DOHH2 (cell line): ENCODE results near the gene CFAP43.

Experiments
- H3F3A ChIP-seq: fragments of 200-600 bp; sonication (generic), shearing (Covaris generic); 2 replicates; pipeline ENCODE4 v1.6.0; 2016; ENCODE audit warnings: antibody characterized with exemption, mild to moderate bottlenecking; ENCODE audit not compliant: control insufficient read depth, insufficient read depth
- H3K27ac ChIP-seq: fragments of 200-600 bp; sonication (generic); 2 replicates; pipeline ENCODE4 v1.5.1; 2014; ENCODE audit warnings: low read depth, mild to moderate bottlenecking, low read length, moderate library complexity
- H3K27me3 ChIP-seq: fragments of 200-600 bp; sonication (generic); 2 replicates; pipeline ENCODE4 v1.6.1; 2014; ENCODE audit warnings: mild to moderate bottlenecking, low read length, mixed read lengths; ENCODE audit not compliant: control insufficient read depth
- H3K36me3 ChIP-seq: fragments of 200-600 bp; sonication (generic); 2 replicates; pipeline ENCODE4 v1.6.1; 2014; ENCODE audit warnings: mild to moderate bottlenecking, low read length, moderate library complexity, mixed read lengths; ENCODE audit not compliant: control insufficient read depth
- H3K4me1 ChIP-seq: fragments of 200-600 bp; sonication (generic); 2 replicates; pipeline ENCODE4 v1.6.1; 2014; ENCODE audit warnings: mild to moderate bottlenecking, low read length, mixed read lengths; ENCODE audit not compliant: control insufficient read depth
- H3K4me2 ChIP-seq: fragments of 200-600 bp; sonication (generic); 2 replicates; pipeline ENCODE4 v1.6.0; 2014; ENCODE audit warnings: mild to moderate bottlenecking, low read length, moderate library complexity
- H3K4me3 ChIP-seq: fragments of 200-600 bp; sonication (generic); 2 replicates; pipeline ENCODE4 v1.5.1; 2014; ENCODE audit warnings: mild to moderate bottlenecking, low read length, mixed read lengths
- H3K79me2 ChIP-seq: fragments of 200-600 bp; sonication (generic); 2 replicates; pipeline ENCODE4 v1.6.1; 2014; ENCODE audit warnings: mild to moderate bottlenecking, low read length, mixed read lengths; ENCODE audit not compliant: control insufficient read depth
- H3K9me2 ChIP-seq: fragments of 200-600 bp; sonication (generic); replicated peaks from 2 replicates; pipeline ENCODE4 v1.6.1; 2014; ENCODE audit warnings: mild to moderate bottlenecking, low read length, mixed read lengths; ENCODE audit not compliant: control insufficient read depth
- H3K9me3 ChIP-seq: fragments of 200-600 bp; sonication (generic); 2 replicates; pipeline ENCODE4 v1.6.1; 2014; ENCODE audit warnings: antibody characterized with exemption, low read length, mixed read lengths; ENCODE audit not compliant: control insufficient read depth, insufficient read depth
- H4K20me1 ChIP-seq: fragments of 200-600 bp; sonication (generic); 2 replicates; pipeline ENCODE4 v1.6.0; 2014; ENCODE audit warnings: low read depth, mild to moderate bottlenecking, antibody characterized with exemption, low read length, moderate library complexity; ENCODE audit not compliant: control insufficient read depth, insufficient read depth
- EZH2phosphoT487 ChIP-seq: fragments of 200-600 bp; sonication (generic); IDR thresholded peaks from 2 replicates; pipeline ENCODE4 v1.6.1; 2017; ENCODE audit warnings: borderline replicate concordance, mild to moderate bottlenecking, antibody characterized with exemption, low read length, moderate library complexity, mixed read lengths
- TF ChIP-seq, protein P1 (sequence below): fragments of 200-600 bp; sonication (generic); IDR thresholded peaks from one replicate; pipeline ENCODE4 v1.5.1; 2014; ENCODE audit warnings: antibody characterized with exemption, mild to moderate bottlenecking, low read depth, low read length; ENCODE audit not compliant: poor library complexity, severe bottlenecking

Gene CFAP43

DNA sequence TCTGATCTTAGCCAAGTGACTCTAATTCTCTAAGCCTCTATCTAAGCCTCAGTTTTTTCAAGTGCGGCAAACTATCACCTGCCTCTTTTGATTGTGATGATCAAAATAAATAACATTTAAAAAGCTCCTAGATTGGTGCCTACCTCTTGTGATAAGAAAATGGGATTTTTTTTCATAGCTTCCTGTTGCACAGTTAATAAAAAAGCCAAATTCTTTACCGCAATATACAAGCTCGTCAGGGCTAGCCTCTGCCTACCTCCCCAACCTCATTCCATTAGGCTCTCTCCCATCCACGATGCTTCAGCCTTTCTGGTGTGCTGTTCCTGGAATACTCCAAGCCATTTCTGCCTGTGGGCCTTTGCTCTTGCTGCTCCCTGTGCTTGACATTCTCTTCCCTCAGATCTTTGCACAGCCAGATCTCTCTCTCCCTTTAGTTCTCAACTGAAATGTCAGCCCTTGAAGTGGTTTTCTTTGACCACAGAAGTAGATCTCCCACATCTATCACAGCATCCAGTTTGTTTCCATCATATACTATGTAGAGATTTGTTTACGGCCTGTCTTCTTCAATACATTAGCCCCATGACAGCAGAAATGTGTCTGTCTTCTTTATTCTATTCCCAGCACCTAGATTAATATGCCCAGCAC lies 61.4 kb downstream of the CFAP43 start:
- Histone ChIP-seq H4K20me1 (no peaks in the 10 kb centered on the region), H3K27me3 (peaks cover 22% of the 10 kb centered on the region), H3K9me2 (no peaks in the 10 kb centered on the region), H3K27ac (no peak overlapping the region), H3K9me3 (no peaks in the 10 kb centered on the region), H3K79me2 (no peaks in the 10 kb centered on the region), H3F3A (no peaks in the 10 kb centered on the region), H3K4me1 (no peaks in the 10 kb centered on the region), H3K4me2 (no peak overlapping the region), H3K36me3 (no peaks in the 10 kb centered on the region), H3K4me3 (no peak overlapping the region)
- no peak for TF ChIP-seq EZH2phosphoT487
- TF ChIP-seq, protein P1, sequence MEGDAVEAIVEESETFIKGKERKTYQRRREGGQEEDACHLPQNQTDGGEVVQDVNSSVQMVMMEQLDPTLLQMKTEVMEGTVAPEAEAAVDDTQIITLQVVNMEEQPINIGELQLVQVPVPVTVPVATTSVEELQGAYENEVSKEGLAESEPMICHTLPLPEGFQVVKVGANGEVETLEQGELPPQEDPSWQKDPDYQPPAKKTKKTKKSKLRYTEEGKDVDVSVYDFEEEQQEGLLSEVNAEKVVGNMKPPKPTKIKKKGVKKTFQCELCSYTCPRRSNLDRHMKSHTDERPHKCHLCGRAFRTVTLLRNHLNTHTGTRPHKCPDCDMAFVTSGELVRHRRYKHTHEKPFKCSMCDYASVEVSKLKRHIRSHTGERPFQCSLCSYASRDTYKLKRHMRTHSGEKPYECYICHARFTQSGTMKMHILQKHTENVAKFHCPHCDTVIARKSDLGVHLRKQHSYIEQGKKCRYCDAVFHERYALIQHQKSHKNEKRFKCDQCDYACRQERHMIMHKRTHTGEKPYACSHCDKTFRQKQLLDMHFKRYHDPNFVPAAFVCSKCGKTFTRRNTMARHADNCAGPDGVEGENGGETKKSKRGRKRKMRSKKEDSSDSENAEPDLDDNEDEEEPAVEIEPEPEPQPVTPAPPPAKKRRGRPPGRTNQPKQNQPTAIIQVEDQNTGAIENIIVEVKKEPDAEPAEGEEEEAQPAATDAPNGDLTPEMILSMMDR: no peak

DNA sequence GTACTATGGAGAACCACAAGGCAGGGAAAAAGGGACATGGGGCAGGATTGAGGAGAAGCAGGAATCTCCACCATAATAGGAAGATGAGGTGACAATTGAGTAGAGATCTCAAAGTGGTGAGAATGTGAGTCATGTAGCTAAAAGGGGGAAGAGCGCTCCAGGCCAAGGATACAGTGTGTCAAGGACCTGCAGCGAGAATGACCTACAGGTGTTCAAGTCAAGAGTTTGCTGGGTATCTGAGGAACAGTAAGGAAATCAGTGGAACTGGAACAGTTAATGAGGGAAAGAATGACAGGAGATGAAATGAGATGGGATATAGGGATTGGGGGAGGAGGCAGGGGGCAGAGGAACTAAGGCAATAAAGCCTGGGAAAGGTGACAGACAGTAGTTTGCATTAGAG lies 76.6 kb downstream of the CFAP43 start:
- Histone ChIP-seq H3K4me3 (no peak overlapping the region), H3F3A (no peaks in the 10 kb centered on the region), H3K4me1 (no peaks in the 10 kb centered on the region), H3K36me3 (no peaks in the 10 kb centered on the region), H3K4me2 (no peak overlapping the region), H3K9me3 (peaks cover 11% of the 10 kb centered on the region), H4K20me1 (no peaks in the 10 kb centered on the region), H3K79me2 (no peaks in the 10 kb centered on the region), H3K27ac (no peak overlapping the region), H3K9me2 (no peaks in the 10 kb centered on the region), H3K27me3 (peaks cover 8% of the 10 kb centered on the region; the same call in 1 of the 2 replicates)
- no peak for TF ChIP-seq EZH2phosphoT487
- TF ChIP-seq, protein P1: no peak

- Histone ChIP-seq H4K20me1 (no peaks in the 10 kb centered on the region), H3K4me1 (no peaks in the 10 kb centered on the region), H3K79me2 (no peaks in the 10 kb centered on the region), H3K4me3 (no peak overlapping the region), H3F3A (no peaks in the 10 kb centered on the region), H3K9me3 (peaks cover 11% of the 10 kb centered on the region), H3K9me2 (no peaks in the 10 kb centered on the region), H3K4me2 (no peak overlapping the region), H3K27ac (no peak overlapping the region), H3K36me3 (no peaks in the 10 kb centered on the region), H3K27me3 (peaks cover 6% of the 10 kb centered on the region; the same call in 1 of the 2 replicates)
- no peak for TF ChIP-seq EZH2phosphoT487
- TF ChIP-seq, protein P1: no peak
Measured at GRCh38 chr10:104151737-104152136, 80.4 kb downstream of the CFAP43 start.
